IMR-90 (cell line): ENCODE data around the gene RECK.

Source experiments
- BHLHE40 ChIP-seq: fragments of 150-350 bp; IDR thresholded peaks from 2 replicates; pipeline ENCODE4 v1.6.1; 2016; ENCODE audit warnings: mild to moderate bottlenecking, low read depth, low read length
- CEBPB ChIP-seq: IDR thresholded peaks from 2 replicates; pipeline ENCODE4 v1.6.1; 2012; ENCODE audit warnings: low read depth, low read length, improper control_type of control experiment
- CHD1 ChIP-seq: IDR thresholded peaks from 2 replicates; pipeline ENCODE4 v1.6.1; 2012; ENCODE audit warnings: low read depth, low read length, improper control_type of control experiment
- FOS ChIP-seq: fragments of 150-350 bp; IDR thresholded peaks from 2 replicates; pipeline ENCODE4 v1.6.1; 2016; ENCODE audit warnings: low read depth, low read length
- MAZ ChIP-seq: IDR thresholded peaks from 2 replicates; pipeline ENCODE4 v1.6.1; 2012; ENCODE audit warnings: low read depth, mild to moderate bottlenecking, low read length, improper control_type of control experiment, moderate library complexity, borderline replicate concordance
- MXI1 ChIP-seq: IDR thresholded peaks from 2 replicates; pipeline ENCODE4 v1.6.1; 2012; ENCODE audit warnings: low read depth, mild to moderate bottlenecking, low read length, moderate library complexity, borderline replicate concordance
- POLR2A ChIP-seq: IDR thresholded peaks from 2 replicates; pipeline ENCODE4 v1.6.1; 2012; ENCODE audit warnings: mild to moderate bottlenecking, low read depth, low read length
- RFX5 ChIP-seq: IDR thresholded peaks from 2 replicates; pipeline ENCODE4 v1.8.0; 2012; ENCODE audit warnings: low read depth, mild to moderate bottlenecking, low read length, moderate library complexity
- SMC3 ChIP-seq: fragments of 150-350 bp; IDR thresholded peaks from 2 replicates; pipeline ENCODE4 v1.6.1; 2016; ENCODE audit warnings: low read depth, mild to moderate bottlenecking, antibody characterized with exemption, low read length, moderate library complexity
- TF ChIP-seq, protein P1 (sequence below): conservative IDR thresholded peaks from 2 replicates; pipeline ENCODE4 v1.5.1; 2012; ENCODE audit warnings: mild to moderate bottlenecking, low read depth, low read length, improper control_type of control experiment
- TF ChIP-seq, protein P2 (sequence below): fragments of 150-350 bp; IDR thresholded peaks from 2 replicates; pipeline ENCODE4 v1.6.1; 2016; ENCODE audit warnings: low read depth, mild to moderate bottlenecking, low read length, moderate library complexity, borderline replicate concordance

DNA sequence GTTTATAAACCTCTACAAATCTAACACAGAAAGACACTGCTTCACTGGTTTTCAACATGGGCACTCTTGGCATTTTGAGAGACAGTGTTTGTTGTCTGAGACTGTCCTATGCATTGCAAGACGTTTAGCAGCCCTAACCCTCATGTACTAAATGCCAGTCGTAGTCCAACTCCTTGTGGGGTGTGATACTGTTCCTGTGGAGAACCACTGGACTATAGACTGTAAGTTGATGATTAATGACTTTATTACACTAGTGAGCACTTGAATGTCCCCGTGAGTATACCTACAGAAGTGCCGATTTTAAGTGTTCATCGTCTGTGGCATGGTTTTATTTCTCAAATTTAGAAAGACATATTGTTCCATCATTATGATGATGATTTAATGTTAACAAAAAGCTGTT lies 46.2 kb downstream of the RECK start:
- TF ChIP-seq, protein P1, sequence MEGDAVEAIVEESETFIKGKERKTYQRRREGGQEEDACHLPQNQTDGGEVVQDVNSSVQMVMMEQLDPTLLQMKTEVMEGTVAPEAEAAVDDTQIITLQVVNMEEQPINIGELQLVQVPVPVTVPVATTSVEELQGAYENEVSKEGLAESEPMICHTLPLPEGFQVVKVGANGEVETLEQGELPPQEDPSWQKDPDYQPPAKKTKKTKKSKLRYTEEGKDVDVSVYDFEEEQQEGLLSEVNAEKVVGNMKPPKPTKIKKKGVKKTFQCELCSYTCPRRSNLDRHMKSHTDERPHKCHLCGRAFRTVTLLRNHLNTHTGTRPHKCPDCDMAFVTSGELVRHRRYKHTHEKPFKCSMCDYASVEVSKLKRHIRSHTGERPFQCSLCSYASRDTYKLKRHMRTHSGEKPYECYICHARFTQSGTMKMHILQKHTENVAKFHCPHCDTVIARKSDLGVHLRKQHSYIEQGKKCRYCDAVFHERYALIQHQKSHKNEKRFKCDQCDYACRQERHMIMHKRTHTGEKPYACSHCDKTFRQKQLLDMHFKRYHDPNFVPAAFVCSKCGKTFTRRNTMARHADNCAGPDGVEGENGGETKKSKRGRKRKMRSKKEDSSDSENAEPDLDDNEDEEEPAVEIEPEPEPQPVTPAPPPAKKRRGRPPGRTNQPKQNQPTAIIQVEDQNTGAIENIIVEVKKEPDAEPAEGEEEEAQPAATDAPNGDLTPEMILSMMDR = no peak
- TF ChIP-seq SMC3 (no peak), CEBPB (no peak), BHLHE40 (no peak), FOS (no peak), POLR2A (no peak), RFX5 (no peak), MAZ (no peak), MXI1 (no peak), CHD1 (no peak)
- TF ChIP-seq, protein P2, sequence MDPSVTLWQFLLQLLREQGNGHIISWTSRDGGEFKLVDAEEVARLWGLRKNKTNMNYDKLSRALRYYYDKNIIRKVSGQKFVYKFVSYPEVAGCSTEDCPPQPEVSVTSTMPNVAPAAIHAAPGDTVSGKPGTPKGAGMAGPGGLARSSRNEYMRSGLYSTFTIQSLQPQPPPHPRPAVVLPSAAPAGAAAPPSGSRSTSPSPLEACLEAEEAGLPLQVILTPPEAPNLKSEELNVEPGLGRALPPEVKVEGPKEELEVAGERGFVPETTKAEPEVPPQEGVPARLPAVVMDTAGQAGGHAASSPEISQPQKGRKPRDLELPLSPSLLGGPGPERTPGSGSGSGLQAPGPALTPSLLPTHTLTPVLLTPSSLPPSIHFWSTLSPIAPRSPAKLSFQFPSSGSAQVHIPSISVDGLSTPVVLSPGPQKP = no peak
